HG03280 (cell line): Measurements from ENCODE around the gene PARVB.

ENCODE experiments used
- ATAC-seq: cut with Tn5 transposase; IDR thresholded peaks from one replicate; pipeline ENCODE4 v1.9.1; 2021; ENCODE audit warnings: mild to moderate bottlenecking, moderate library complexity; ENCODE audit not compliant: unreplicated experiment

PARVB gene

GRCh38 chr22:44130076-44130711 is 106.1 kb downstream of the PARVB start:
- no peak for ATAC-seq

DNA sequence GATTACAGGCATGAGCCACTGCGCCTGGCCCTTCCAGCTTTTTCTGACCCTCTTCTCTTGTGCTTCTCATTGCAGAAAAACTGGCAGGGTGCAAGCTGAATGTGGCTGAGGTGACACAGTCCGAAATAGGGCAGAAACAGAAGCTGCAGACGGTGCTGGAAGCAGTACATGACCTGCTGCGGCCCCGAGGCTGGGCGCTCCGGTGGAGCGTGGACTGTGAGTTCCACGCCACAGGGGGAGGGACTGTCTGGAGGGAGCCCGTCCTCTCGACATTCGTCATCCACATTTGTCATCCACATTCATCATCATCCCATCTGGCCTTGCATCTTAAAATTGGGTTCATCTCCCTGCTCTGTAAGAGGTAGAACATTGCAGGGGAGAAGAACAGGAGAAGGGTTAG is 107.3 kb downstream of the PARVB start:
- ATAC-seq, result no peak

DNA sequence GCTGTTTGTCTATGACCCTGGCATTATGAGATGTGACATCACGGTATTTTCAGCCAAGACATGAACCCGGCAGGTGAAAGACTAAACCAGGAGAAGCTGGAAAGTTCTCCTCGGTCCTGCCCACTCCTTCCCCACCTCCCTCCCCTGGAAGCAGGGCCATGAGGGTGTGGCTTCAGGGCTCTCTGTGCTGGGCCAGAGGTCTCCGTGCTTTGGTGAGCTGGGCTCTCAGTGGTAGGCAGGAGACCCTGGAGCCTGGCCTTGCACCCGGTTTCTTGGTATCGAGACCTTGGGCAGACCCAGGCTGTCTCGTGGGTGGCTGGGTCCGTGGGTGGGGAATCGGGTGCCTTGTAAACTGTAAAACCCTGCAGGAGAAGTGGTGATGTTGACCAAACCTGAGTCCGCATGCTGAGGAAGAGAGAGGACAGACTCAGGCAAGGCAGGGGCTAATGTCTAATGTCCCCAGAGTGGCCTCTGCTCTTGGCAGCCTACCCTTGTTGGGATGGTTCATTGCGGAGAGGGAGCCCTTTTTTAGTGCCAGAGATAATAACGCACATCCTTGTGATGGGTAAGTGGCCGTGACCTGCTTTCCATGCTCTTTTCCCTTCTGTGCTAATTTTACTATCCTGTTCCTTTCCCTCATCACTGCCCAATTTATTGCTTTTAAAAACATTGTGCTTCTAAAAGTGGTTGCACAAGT is 108.0 kb downstream of the PARVB start:
- ATAC-seq, result no peak

DNA sequence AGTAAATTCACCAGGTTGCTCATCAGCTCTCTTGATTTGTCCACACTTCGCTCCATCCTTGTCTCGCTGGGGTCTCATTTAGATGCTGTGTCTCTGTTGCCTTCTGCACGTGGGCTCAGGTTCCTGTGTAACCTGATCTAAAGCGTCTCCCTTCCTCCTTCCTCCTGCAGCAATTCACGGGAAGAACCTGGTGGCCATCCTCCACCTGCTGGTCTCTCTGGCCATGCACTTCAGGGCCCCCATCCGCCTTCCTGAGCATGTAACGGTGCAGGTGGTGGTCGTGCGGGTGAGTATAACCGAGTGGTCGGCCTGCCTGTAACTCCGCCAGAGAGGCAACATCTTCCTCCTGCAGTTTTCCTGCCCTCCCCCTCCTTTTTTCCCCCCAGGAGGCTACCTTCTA is 108.6 kb downstream of the PARVB start:
- ATAC-seq, result no peak

DNA sequence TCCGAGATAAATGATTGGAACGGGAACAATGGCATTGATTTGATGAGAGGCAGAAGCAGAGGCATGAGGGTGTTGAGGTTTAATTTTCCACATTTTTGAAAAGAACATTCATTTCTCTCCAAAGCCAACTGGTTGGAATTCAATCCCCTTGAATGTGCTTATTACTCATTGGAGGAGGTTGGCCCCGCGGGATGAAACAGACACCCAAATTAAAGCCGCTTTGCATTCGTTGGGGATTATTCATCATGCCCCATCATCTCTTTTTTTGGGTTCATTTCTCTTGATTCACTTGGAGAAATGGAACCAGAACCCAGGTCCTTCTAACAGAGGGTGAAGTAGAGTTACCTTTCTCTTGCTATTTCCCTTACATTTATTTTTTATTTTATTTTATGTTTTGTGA is 109.1 kb downstream of the PARVB start:
- no peak for ATAC-seq

- no peak for ATAC-seq
These were observed 109.9 kb downstream of the PARVB start for GRCh38 chr22:44133901-44134571.

- ATAC-seq, result no peak
These were observed 112.0 kb downstream of the PARVB start for GRCh38 chr22:44136112-44136511.

- no peak for ATAC-seq
These were observed 112.7 kb downstream of the PARVB start for GRCh38 chr22:44136786-44137185.

DNA sequence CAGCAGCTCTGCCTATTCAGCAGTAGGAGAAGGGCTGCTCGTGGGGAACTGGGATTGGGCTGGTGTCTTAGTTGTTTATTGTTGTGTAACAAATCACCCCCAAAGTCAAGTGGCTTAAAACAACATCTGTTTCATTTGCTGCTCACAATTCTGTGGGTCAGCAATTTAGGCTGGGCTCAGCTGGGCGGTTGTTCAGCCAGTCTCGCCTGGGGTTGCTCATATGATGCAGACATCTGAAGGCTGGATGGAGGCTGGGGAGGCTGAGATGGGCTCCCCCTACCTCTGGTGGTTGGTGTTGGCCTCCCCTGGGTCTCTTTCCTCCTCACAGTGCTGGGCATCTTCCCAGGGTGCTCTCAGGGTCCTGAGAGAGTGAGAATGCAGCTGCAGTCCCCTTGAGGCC is 113.3 kb downstream of the PARVB start:
- no peak for ATAC-seq

GRCh38 chr22:44139773-44140172 is 115.7 kb downstream of the PARVB start:
- no peak for ATAC-seq

DNA sequence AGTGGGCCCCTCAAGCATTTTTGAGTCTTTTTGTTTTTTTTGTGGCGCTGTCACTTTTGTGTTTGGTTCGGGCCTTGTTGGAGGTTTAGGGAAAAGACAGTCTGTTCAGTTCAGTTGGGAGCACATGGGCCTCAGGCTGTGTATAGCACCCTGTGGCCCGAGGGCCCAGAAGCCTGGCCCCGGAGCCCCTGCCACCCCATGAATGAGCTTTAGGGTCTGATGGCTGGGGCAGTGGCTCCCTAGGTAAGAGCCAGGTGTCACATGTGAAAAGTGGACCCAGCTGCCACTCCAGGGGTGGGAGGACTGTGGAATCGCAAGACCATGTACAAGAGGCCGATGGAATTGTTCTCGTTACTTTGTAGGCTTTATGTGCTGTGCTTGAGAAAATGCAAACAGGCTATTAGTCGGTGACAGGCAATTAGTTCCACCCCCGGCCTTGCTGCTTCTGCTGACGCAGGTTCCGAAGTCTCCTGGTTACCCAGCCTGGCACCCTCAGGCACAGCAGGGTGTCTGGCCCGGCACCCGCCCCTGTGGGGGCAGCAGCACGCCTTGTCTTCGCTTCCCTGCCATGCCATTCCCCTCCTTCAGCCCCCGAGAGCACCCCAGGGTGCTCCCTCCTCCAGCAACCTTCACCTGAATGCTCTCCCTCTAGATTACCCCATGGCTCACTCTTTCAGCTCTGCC is 118.5 kb downstream of the PARVB start:
- ATAC-seq, result no peak

- ATAC-seq, result no peak
These were observed 119.0 kb downstream of the PARVB start for GRCh38 chr22:44143105-44143474.

DNA sequence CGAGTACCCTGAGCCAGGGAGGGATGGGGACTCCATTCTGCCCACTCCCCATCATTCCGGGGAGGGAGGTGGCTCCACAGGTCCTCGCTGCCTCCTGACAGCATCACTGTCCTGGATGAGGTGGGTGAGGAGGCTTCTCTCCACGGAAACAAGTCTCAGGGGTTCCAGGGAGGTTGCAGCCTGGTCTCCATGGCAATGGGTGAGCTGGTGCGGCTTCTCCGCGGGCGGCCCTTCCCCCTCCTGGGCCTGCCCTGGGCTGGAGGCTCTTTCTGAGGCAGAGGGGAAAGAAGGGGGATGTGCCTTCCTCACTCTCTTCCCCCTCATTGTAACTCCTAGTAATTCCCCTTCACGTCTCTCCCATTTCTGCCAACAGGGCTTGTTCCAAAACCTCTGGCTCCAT is 119.5 kb downstream of the PARVB start:
- no peak for ATAC-seq

DNA sequence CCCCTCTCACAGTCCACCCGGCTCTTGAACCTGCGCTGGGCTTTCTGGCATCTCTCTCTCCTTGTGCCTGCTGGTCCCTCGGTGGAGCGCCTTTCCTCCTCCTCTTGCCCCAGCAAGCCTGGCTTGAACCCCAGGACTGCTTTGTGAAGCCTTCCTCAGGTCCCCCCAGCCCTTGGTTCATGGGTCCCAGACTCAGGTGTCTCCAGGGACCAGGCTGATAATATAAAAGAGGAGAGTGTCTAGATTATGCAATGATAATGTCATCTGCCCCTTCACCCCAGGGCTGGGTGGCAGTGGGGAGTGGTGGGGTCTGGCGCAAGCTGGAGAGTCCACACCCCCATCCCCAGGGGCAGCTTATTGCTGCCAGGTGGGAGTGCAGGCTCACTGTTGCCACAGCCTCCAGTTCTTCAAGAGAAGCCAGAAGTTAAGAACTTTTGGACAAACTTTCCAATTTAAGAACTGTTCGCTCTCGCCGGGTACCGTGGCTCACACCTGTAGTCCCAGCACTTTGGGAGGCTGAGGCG is 120.0 kb downstream of the PARVB start:
- ATAC-seq, result no peak

GRCh38 chr22:44145544-44145943 is 121.4 kb downstream of the PARVB start:
- no peak for ATAC-seq

DNA sequence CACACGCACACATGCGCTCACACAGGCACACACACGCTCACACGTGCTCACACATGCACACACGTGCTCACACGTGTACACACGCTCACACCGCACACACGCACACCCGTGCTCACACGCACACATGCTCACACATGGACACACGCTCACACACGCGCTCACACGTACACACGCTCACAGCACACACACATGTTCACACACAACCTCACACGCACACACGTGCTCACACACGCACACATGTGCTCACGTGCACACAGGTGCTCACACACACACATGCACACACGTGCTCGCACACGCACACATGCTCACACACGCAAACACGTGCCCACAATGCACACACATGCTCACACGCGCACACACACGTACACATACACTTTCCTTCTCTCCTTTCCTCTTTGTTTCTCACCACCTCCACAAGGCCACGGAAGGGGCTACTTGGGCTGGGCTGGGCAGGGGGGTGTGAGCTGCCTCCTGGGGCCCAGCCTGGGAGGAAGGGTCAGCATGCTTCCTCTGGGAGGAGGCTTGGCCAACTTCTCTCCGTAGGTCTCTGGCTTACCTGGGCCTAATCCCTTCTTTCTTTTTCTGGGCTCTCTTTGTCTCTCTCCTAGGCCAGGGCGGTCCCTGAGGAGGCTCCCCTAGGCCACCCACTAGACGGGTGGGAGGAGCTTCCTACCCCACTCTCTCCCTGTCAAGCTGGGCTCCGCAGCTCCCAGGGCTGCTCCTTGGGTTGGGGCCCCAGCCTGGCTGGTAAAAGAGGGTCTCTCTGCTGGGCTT is 122.2 kb downstream of the PARVB start:
- no peak for ATAC-seq

GRCh38 chr22:44147008-44147645 is 123.0 kb downstream of the PARVB start:
- no peak for ATAC-seq

DNA sequence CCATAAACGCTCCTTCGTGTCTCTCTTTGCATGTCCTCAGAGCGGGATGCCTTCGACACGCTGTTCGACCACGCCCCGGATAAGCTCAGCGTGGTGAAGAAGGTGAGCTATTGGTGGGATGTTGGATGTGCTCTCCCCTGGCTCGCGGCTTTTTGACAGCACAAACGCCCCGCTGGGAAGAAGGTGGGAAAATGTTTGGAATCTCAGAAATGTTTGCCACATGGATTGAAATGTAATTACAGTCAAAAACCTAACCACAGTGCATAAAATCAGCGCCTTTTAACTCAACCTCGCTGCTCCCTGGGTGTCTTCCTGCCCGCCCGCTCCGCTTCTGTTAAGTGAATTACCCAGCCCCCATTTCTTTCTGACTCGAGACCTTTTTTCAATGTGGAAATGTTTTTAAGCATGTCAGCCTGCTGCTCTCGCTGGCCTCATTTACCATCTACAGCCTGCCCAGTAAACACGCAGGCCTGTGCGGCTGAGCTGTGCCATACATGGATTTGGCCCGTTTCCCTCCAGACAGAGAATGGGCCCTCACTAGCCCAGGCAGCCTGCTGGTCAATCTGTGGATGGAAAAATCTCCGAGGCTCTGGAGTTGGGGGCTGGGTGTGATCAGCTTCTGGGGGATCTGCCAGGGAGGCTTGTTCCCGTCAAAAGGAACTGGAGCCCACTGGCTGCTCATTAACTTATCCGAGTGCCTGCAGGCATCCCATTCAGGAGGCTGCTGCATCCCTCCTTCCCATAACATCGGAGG is 123.9 kb downstream of the PARVB start:
- no peak for ATAC-seq

- ATAC-seq, result no peak
These were observed 127.6 kb downstream of the PARVB start for GRCh38 chr22:44151676-44152075.

DNA sequence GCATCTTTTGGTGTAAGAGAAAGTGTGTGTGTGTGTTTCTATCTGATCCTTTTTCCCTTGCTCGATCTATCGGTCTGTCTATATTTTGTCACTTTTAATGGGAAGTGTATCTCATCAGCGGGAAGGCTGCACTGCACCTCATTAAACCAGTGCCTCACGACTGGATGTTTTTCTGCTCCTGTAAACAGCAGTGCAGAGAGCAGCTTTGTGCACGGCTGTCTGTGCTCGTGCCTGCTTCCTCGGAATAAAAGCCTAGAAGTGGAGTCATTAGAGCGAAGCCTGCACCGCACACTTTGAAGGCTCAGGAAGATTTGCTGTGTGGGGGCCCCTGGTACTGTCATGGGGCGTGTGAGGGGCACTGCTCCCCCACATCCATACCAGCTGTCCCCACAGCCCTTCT is 129.6 kb downstream of the PARVB start:
- no peak for ATAC-seq
